Spleen (tissue), 11 donors: ENCODE measurements around the gene ZNF804A. TPM values are rescaled to one million over a fixed set of nuclear protein-coding genes. Genes with fewer than 3 reads are reported as not detected.

Experiments
- DNase-seq: peaks from one replicate; pipeline ENCODE4 v3.0.0-alpha.2; 2020
- H3K27ac ChIP-seq, 8 donors: fragments of 200-600 bp; sonication (generic) in 7 of 8; 1 replicate in 4 of 8; 2 replicates in 4 of 8; pipeline versions ENCODE4 v1.5.0 to v1.8.0; 2016 to 2021; ENCODE audit warnings: inconsistent platforms in 4 of 8, mild to moderate bottlenecking in 4 of 8, moderate library complexity in 1 of 8
- H3K27me3 ChIP-seq, 7 donors: fragments of 200-600 bp; sonication (generic) in 6 of 7; replicated peaks in 1 of 7; 1 replicate in 4 of 7; 2 replicates in 3 of 7; pipeline versions ENCODE4 v1.5.0 to v1.8.0; 2016 to 2021; ENCODE audit warnings: inconsistent platforms in 3 of 7, mild to moderate bottlenecking in 1 of 7
- H3K36me3 ChIP-seq, 6 donors: fragments of 200-600 bp; sonication (generic) in 5 of 6; 1 replicate in 4 of 6; 2 replicates in 2 of 6; pipeline versions ENCODE4 v1.5.0 to v1.8.0; 2016 to 2021; ENCODE audit warnings: inconsistent platforms in 2 of 6
- H3K4me1 ChIP-seq, 6 donors: fragments of 200-600 bp; sonication (generic) in 5 of 6; 1 replicate in 3 of 6; 2 replicates in 3 of 6; pipeline versions ENCODE4 v1.5.0 to v1.8.0; 2016 to 2021; ENCODE audit warnings: inconsistent platforms in 3 of 6
- H3K4me3 ChIP-seq, 8 donors: fragments of 200-600 bp; sonication (generic) in 7 of 8; 1 replicate in 4 of 8; 2 replicates in 4 of 8; pipeline versions ENCODE4 v1.5.0 to v1.8.0; 2016 to 2021; ENCODE audit warnings: inconsistent platforms in 4 of 8, mild to moderate bottlenecking in 4 of 8, moderate library complexity in 2 of 8
- H3K9me3 ChIP-seq, 8 donors: fragments of 200-600 bp; sonication (generic) in 7 of 8; 1 replicate in 4 of 8; 2 replicates in 4 of 8; pipeline versions ENCODE4 v1.5.0 to v1.8.0; 2016 to 2021; ENCODE audit warnings: inconsistent platforms in 4 of 8
- POLR2A ChIP-seq, 3 donors: fragments of 450-650 bp; IDR thresholded peaks; one replicate each; pipeline ENCODE4 v1.5.1; 2017; ENCODE audit warnings: antibody characterized with exemption in 3 of 3, mild to moderate bottlenecking in 1 of 3
- POLR2AphosphoS5 ChIP-seq, 3 donors: sonication (generic); formaldehyde crosslinking; IDR thresholded peaks; one replicate each; pipeline ENCODE4 v1.5.1; 2017; ENCODE audit warnings: antibody characterized with exemption in 3 of 3
- WGBS, 5 donors: extraction: QIAGEN DNeasy Blood & Tissue Kit in 3 of 5; methylation state at CpG; one replicate each; pipeline versions ENCODE4 v1.1.5 to v1.1.7; 2013 to 2018; 5-methylcytosine and 5-hydroxymethylcytosine counted together
- intact Hi-C: fragments of 100-400 bp; cut with DNase I; formaldehyde crosslinking; loops from one replicate; pipeline ENCODE4 v1.15.0; 2023; ENCODE audit warnings: low total_unique reads
- polyA plus RNA-seq, 3 donors: library from polyadenylated mRNA; stranded (reverse); fragments of 200-250 nt; gene quantifications; one replicate each; pipeline ENCODE4 v1.2.1, GENCODE V29; 2013
- total RNA-seq, 7 donors: library from RNA; depleted of rRNA in 3 of 7; stranded (reverse); fragments of >200 nt in 3 of 7; fragmentation: NEBNext Ultra II Directional in 4 of 7; extraction: Animal tissue kit (Norgen Biotek cat#: 25700) in 4 of 7; gene quantifications; one replicate each; pipeline versions ENCODE4 v1.1.0 to v1.2.1, GENCODE V29; 2016 to 2021
- TF ChIP-seq, protein P1 (sequence below), 11 experiments: fragments of 200-600 bp in 7 of 11; fragments of 450-650 bp in 4 of 11; sonication (generic) in 4 of 11; IDR thresholded peaks in 8 of 11; conservative IDR thresholded peaks in 3 of 11; 1 replicate in 7 of 11; 2 replicates in 4 of 11; pipeline versions ENCODE4 v1.4.0 to v1.8.0; 2016 to 2021; ENCODE audit warnings: antibody characterized with exemption in 11 of 11, inconsistent platforms in 4 of 11, mild to moderate bottlenecking in 1 of 11
- donor health status: healthy with polysubstance abuse.
- donor health status: DM: no; HTN: no; CAD: no; lungs with moderate emphysema.
- donor health status: DM: no; HTN: no; CAD: no.
- donor health status: Bipolar disorder and iron deficiency.
- donor health status: healthy.
- donor health status: DM: no; HTN: no; CAD: no.
- donor health status: DM: yes; HTN: yes; CAD: no.

Gene ZNF804A
- total and polyA plus RNA-seq, 10 donors = 0.21 to 1.8 (median 0.41) TPM

DNA sequence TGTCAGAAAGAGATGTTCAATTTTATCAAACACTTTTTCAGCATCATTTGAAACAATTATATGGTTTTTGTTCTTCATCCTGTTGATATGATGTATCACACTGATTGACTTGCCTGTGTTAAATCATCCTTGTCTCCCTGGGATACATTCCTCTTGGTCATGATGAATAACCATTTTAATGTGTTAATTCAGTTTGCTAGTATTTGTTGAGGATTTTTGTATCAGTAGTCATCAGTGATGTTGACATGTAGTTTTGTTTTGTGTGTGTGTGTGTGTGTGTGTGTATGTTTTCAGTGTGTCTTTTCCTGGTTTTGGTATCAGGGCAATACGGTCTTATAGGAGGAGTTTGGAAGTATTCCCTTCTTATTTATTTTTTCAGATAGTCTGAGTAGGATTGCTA is 325.4 kb downstream of the ZNF804A start:
- no peaks in the 10 kb centered on the region for H3K4me1 ChIP-seq
- no peak overlapping the region for H3K4me3 ChIP-seq
- TF ChIP-seq POLR2A (IDR thresholded peaks at IDR 0.05) = no peak
- intact Hi-C loops = no loop called here
- peaks cover 0 to 65% (median 41%) of the 10 kb centered on the region in 8 donors for H3K9me3 ChIP-seq
- H3K27me3 ChIP-seq = no peaks in the 10 kb centered on the region
- no peaks in the 10 kb centered on the region for H3K36me3 ChIP-seq
- H3K27ac ChIP-seq = no peak overlapping the region
- WGBS, 5 donors = 83 to 100% (median 89%) methylated on average over 1 of the region's 1 CpG
- DNase-seq = no peak

DNA sequence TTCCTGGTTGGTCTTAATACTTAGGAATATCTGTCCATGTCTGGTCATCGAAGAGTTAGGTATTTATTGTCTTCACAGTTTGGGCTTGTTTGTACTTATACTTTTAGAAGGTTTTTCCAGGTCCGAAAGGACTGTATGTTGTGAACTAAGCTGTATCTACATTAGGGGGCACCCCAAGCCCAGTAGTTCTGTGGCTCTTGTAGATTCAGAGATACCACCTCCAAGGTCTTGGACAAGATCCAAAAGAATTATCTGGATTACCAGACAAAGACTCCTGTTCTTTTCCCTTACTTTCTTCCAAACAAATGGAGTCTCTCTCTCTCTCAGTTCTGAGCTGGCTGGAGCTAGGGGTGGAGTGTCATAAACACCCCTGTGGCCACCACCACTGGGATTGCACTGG is 328.7 kb downstream of the ZNF804A start:
- Histone ChIP-seq H3K4me1 (no peaks in the 10 kb centered on the region), H3K36me3 (no peaks in the 10 kb centered on the region), H3K9me3 (peaks cover 0 to 57% (median 41%) of the 10 kb centered on the region in 8 donors), H3K27ac (no peak overlapping the region), H3K27me3 (no peaks in the 10 kb centered on the region), H3K4me3 (no peak overlapping the region)
- DNase-seq = no peak
- WGBS, 5 donors = 85 to 90% (median 86%) methylated on average over 2 of the region's 2 CpGs
- intact Hi-C loops = no loop called here
- TF ChIP-seq POLR2AphosphoS5 (IDR thresholded peaks at IDR 0.05) (no peak), POLR2A (IDR thresholded peaks at IDR 0.05) (no peak)
- TF ChIP-seq, protein P1, sequence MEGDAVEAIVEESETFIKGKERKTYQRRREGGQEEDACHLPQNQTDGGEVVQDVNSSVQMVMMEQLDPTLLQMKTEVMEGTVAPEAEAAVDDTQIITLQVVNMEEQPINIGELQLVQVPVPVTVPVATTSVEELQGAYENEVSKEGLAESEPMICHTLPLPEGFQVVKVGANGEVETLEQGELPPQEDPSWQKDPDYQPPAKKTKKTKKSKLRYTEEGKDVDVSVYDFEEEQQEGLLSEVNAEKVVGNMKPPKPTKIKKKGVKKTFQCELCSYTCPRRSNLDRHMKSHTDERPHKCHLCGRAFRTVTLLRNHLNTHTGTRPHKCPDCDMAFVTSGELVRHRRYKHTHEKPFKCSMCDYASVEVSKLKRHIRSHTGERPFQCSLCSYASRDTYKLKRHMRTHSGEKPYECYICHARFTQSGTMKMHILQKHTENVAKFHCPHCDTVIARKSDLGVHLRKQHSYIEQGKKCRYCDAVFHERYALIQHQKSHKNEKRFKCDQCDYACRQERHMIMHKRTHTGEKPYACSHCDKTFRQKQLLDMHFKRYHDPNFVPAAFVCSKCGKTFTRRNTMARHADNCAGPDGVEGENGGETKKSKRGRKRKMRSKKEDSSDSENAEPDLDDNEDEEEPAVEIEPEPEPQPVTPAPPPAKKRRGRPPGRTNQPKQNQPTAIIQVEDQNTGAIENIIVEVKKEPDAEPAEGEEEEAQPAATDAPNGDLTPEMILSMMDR (IDR thresholded peaks at IDR 0.05 in 8 of 11, conservative IDR thresholded peaks at IDR 0.05 in 3 of 11) = no peak

DNA sequence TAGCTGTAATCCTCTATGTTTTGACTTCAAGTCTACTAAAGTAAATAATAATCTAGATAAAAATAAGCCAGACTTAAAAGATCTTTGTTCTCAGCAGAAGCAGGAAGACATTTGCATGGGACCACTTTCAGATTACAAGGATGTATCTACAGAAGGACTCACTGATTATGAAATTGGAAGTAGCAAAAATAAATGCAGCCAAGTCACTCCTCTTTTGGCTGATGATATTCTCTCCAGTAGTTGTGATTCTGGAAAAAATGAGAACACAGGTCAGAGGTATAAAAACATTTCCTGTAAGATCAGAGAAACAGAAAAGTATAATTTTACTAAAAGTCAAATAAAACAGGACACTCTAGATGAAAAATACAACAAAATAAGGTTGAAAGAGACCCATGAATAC is 338.4 kb downstream of the ZNF804A start:
- TF ChIP-seq POLR2AphosphoS5 (IDR thresholded peaks at IDR 0.05) = no peak
- TF ChIP-seq, protein P1 (IDR thresholded peaks at IDR 0.05 in 8 of 11, conservative IDR thresholded peaks at IDR 0.05 in 3 of 11) = no peak
- TF ChIP-seq POLR2A (IDR thresholded peaks at IDR 0.05) = no peak
- intact Hi-C loops = no loop called here

DNA sequence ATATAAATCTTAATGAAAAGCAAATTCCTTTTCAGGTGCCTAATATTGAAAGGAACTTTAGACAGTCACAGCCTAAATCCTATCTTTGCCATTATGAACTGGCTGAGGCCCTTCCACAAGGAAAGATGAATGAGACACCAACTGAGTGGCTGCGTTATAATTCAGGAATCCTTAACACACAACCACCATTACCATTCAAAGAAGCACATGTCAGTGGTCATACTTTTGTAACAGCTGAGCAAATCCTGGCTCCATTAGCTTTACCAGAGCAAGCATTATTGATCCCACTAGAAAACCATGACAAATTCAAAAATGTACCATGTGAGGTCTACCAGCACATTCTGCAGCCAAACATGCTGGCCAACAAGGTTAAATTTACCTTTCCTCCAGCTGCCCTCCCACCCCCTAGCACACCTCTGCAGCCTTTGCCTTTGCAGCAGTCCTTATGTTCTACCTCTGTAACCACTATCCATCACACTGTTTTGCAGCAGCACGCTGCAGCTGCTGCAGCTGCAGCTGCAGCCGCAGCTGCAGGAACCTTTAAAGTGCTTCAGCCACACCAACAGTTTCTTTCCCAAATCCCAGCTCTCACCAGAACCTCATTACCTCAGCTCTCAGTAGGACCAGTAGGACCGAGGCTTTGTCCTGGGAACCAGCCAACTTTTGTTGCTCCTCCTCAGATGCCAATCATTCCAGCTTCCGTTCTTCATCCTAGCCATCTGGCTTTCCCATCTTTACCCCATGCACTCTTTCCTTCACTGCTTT is 340.1 kb downstream of the ZNF804A start:
- H3K27ac ChIP-seq = no peak overlapping the region
- intact Hi-C loops = no loop called here
- H3K27me3 ChIP-seq = no peaks in the 10 kb centered on the region
- no peak for DNase-seq
- no peaks in the 10 kb centered on the region for H3K9me3 ChIP-seq
- WGBS, 5 donors = 83 to 93% (median 86%) methylated on average over 5 of the region's 5 CpGs
- no peaks in the 10 kb centered on the region for H3K36me3 ChIP-seq
- TF ChIP-seq POLR2AphosphoS5 (IDR thresholded peaks at IDR 0.05) = no peak
- TF ChIP-seq POLR2A (IDR thresholded peaks at IDR 0.05) = no peak
- TF ChIP-seq, protein P1 (IDR thresholded peaks at IDR 0.05 in 8 of 11, conservative IDR thresholded peaks at IDR 0.05 in 3 of 11) = no peak
- H3K4me3 ChIP-seq = no peak overlapping the region
- H3K4me1 ChIP-seq = no peaks in the 10 kb centered on the region

More for the DNA sequence above, 338.4 kb downstream of the ZNF804A start:
- Histone ChIP-seq H3K4me3 (no peak overlapping the region), H3K9me3 (peaks cover 0 to 2% (median 0%) of the 10 kb centered on the region in 8 donors), H3K27ac (no peak overlapping the region), H3K36me3 (no peaks in the 10 kb centered on the region), H3K4me1 (no peaks in the 10 kb centered on the region), H3K27me3 (no peaks in the 10 kb centered on the region)
- no peak for DNase-seq
